Measurements from ENCODE around the gene KSR2.
"Not testable (repeated sequence)": the region's sequence is repeated elsewhere in the genome, so short reads cannot be mapped to it uniquely, and the experiment has no call there.

Gene KSR2

GRCh38 chr12:117967043-117967442, 1.7 kb downstream of the KSR2 start:
- no peak for DNase-seq

DNA sequence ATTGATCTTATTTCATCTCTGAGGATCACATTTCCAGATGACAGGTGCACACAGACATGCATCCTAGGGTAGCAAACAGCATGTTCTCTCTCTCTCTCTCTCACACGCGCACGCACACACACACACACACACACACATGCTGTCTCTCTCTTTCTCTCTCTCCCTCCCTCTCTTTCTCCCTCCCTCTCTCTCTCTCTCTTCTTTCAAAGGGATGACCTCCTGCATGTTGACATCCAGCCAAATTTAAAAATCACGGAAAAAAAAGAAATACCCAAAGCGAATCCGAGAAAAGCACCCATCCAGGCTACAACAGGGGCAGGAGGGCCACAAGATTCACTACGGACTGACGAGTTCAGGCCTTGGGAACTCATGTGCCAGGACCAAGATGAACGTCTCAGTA, 2.3 kb downstream of the KSR2 start:
- DNase-seq, result no peak

GRCh38 chr12:117963836-117964235, 5.0 kb downstream of the KSR2 start:
- no peak for DNase-seq

DNA sequence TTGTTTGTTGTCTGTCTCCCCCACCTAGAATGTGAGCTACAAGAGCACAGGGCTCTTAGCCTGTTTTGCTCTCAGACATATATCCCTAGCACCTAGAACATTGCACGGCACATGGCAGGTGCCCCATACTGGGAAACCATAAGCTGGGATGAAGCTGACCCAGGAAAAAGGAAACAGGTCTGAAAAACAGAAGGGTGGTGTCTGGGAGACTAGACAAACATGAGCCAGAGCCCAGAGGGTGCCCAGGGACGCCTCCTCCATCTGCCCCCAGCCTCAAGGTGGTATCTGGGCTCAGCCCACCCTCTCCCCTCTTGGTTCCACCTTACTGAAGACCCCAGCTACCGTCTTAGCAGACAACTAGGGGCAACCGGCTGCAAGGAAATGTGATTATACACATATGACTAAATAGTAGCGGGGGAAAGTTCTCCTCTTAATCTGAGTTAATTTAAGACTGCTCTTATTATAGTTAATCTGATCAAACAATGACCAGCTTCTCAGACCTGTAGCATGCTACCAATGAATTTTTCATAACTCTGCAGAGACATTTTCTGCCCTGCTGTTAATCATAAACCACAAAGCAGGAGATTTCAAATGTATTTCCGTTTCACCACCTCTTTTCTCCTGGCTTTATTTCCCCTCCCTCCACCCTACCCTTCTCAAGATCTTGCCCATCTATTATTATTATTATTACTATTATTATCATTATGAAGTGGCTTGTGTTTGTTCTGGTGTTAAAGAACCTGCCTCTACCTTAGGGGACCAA, 31.9 kb downstream of the KSR2 start:
- DNase-seq, result no peak

- DNase-seq, result no peak
These were observed 35.2 kb downstream of the KSR2 start for GRCh38 chr12:117933545-117933944.

- no peak for DNase-seq
These were observed 42.3 kb downstream of the KSR2 start for GRCh38 chr12:117926391-117926899.

DNA sequence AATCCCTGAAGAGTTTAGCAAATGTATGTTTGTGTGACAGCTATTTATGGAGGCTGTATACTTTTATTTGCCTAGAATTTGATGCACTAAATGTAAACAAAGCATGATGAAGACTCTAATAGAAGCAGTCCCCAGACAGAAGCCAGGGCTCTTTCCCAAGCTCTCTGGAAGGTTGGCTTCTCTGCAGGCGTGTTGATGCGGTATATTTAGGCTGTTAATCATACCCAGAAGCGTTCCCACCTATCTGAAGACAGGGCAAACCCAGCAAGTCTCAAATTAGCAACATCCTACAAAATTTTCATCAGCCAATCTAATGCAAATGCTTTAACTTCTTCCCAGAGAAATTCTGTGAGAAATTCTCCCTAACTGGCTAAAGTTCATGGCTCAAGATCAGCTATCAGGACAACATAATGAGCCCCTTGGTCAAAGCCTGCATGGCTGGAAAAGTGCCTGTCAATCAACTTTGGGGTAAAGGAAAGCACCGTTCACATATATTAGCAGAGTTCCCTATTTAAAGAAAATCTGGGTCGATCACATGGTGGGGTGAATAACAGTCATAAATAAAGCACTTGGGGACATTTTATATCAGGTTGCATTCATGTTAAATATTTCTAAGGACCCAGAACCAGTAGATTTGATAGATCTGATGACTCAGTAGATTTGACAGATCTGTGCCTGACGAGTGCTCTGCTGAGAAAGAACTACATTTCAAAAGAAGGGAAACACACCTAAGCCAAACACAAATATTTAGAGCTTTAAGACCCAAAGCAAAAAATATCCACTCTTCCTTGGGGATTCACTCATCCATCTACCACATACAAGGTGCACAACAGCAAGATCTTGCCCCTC, 46.6 kb downstream of the KSR2 start:
- DNase-seq, result no peak

DNA sequence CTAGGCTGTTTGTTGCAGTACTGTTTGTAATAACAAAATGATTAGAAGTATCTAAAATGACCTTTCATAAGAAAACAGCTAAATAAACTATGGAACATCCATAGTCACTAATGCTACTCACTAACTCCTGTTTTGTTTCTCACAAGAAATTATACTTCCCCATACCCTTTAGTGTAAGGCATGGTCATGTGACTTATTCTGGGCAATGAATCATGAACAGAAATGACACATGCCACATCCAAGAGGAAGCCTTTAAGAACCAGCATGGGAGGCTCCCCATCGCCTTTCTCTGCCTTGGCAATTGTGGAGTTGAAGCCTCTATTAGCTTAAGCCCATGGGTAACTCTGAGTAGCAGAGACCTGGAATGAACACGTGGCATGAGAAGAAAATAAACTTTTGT, 49.3 kb downstream of the KSR2 start:
- DNase-seq, result no peak

DNA sequence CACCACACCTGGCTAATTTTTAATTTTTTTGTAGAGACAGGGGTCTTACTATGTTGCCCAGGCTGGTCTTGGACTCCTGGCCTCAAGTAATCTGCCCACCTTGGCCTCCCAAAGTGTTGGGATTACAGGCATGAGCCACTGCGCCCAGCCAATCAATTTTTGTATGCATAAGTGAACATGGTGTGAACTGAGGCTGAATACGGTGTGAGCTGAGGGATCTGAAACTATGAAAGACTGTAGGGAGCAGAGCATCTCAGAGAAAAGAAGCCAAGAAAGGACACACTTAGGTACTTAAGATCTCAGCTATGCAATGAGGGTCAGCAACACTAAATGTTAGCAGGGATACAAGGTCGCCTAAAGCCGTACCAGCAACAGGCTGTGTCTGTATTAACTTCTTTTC, 54.1 kb downstream of the KSR2 start:
- no peak for DNase-seq

- no peak for DNase-seq
These were observed 56.0 kb downstream of the KSR2 start for GRCh38 chr12:117912756-117913155.

DNA sequence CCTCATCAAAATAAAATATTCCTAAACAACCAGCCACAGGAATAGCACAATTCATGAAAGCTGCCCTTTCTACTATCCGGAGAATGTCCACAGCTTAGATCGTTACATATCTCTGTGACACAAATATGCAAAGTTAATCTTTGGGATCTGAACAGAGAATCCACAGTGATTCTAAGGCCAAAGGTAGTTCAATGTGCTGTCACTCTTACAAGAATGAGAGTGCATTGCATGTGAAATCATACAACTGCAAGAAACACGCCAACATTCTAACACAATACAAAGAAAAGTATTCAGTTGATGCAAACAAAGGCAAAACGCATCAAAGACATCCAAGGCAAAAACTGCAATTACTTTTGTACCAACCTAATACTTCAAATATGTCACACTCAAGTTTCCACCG, 60.4 kb downstream of the KSR2 start:
- DNase-seq, result no peak

DNA sequence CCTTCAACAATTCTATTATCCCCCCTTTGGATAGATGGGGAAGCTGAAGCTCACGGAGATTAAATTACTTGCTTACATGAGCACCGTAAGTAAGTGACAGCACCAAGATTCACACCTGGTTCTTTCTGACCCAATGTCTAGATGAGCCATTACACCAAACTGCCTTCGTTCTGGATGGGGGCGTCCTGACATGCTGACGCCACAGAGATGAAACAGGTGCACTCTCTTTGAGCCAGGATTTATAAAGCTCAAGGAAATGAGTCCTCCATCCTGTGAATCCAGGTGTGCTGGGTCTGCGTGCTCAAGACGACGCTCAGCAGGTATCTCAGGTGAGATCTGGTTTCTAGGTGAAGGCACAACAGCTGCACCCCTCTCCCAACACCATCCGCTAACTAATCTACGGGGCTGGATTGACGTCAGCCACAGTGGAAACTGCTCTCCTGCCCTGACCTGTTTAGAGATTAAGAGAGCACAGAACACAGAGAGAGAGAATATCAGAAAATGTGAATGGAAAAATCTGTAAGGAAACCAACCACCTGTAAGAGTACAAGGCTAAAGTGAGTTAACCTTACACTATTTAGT, 61.6 kb downstream of the KSR2 start:
- DNase-seq, result peak; percentile 44

DNA sequence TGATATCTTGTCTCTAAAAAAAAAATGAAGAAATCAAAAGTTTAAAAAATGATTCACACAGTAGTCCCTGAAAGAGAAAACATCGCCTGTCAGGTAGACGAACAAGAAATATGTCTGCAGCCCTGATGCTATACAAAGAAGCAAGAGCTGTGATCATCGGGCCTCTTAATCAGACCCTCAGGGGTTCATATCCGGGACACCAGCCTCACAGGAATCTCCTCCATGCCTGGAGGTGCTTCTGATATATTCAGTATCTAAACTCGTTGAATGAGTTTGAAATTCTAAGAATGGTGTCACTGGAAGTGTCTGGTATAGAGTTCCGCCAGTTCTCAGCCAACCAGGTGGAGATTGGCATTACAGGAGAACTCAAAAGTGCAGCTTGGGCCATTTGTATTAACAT, 64.7 kb downstream of the KSR2 start:
- DNase-seq, result no peak

- DNase-seq, result no peak
These were observed 65.5 kb downstream of the KSR2 start for GRCh38 chr12:117903110-117903840.

DNA sequence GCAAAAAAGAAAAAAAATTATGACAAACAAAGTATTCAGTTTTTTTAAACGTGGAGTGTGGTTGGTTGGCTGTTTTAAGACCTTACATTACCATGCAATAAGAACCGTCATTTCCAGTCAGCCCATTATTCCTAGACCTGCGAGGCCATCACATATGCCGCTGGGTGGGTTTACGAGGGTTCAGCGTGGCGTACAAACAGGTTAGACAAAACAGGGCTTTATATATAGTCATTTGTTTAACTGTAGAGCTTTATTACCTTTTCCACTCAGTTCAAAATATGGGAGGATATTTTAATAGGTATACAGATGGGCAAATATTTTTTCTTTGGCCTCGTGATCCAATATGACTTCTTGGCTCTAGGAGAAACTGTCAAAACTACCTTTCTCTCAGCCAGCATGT, 67.2 kb downstream of the KSR2 start:
- no peak for DNase-seq

GRCh38 chr12:117900561-117900960, 68.2 kb downstream of the KSR2 start:
- DNase-seq, result no peak

DNA sequence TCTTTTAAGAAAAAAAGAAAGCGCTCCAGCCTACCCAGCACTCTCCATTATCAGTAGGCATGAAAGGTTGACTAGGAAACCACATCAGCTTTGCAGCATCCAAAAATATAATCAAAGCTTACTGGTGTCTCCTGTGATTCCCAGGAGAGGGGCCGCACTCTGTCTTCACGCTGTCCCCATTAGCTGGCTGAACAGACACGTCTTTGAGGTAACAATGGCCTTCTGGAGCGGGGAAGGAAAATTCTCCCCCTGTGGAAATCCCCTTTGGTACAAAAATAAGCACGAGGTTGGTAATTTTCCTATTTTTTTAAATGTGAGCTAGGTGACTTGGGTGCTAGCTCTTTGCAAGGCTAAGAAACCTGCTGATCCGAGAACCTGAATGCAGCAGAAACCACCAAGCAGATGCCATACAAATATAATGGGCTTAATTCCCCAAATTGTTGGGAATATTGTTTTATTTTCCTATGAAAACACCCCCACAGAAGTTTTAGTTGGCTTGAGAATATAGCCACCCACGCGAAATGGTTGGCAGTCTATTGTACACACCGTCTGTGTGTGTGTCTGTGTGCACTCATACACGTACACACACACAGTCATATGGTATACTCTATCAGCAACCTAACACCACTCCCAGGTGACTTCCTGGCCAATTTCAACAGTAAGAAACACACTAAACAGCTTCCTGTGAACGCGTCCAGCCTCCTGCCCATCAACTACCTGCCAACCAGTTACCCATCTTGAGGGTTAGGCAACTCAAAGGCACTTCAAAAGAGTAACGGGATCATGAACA, 71.2 kb downstream of the KSR2 start:
- no peak for DNase-seq

- no peak for DNase-seq
These were observed 72.8 kb downstream of the KSR2 start for GRCh38 chr12:117896009-117896408.

DNA sequence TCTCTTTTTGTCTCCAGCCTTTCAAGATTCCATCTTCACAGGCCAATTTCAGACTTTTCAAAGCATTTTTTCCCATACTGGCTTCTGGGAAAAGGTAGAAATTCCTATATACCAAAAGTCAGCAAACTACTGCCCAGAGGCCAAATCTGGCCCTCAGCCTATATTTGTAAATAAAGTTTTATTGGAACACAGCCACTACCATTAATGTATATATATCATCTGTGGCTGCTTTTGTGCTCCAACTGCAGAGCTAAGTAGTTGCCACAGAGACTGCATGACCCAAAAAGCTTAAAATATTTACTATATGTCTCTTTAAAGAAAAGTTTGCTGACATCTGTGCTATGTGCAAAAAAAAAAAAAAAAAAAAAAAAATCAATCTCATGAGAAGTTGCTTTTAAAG, 76.3 kb downstream of the KSR2 start:
- no peak for DNase-seq

GRCh38 chr12:117891265-117891664, 77.5 kb downstream of the KSR2 start:
- not testable (repeated sequence) for DNase-seq

DNA sequence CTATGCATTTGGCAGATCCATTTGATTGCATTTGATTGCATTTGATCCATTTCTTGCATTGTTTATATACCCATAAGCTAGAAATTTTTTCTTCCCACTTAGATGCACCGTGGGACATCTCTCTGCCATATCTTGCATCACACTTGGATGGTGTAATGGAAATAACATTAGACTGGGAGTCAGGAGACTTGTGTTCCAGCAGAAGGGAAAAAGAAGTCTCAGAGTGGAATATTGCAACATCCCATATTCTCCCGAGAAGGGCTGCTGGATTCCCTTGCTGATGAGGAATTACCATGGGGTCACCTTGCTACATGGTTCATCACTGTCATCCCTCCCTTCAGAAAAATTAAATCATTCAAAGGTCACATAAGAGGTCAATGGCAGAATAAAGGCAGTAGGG, 78.1 kb downstream of the KSR2 start:
- no peak for DNase-seq

- DNase-seq, result no peak
These were observed 78.7 kb downstream of the KSR2 start for GRCh38 chr12:117890137-117890536.
